ENCODE results near the gene TBC1D3H.
"Not testable (repeated sequence)": the region's sequence is repeated elsewhere in the genome, so short reads cannot be mapped to it uniquely, and the experiment has no call there.

TBC1D3H gene

GRCh38 chr17:36388385-36389245 is at the start of gene TBC1D3H:
TBC1D3H (minus strand) TSS chr17:36388435; CDS start chr17:36386895, 1,540 bp downstream.
- not testable (repeated sequence) for H3K27ac Mint-ChIP-seq; H3K4me3 Mint-ChIP-seq; ATAC-seq; H3K36me3 Mint-ChIP-seq; H3K9me3 Mint-ChIP-seq; H3K4me1 Mint-ChIP-seq; DNase-seq (ENCODE audit: low spot score in 2 of 2)

DNA sequence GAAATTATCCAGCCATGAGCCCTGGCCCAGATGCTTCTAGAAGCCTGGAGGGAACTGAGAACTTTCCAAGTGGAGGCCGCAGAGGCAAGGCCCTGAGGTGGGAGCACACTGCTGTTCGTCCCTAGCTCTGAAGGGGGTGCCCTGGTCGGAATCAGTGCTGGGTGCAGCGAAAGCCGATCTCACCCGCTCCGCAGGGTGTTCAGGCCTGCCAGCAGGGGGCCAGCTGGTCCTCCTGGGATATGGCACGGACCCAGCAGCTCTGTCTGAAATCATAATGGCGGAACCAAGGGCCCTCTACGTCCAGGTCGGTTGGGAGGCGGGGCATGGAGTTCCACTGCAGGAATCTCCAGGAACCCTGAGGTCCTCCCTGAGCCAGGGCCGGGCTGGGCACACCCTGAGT is 40.7 kb upstream of the TBC1D3H start:
- H3K9me3 Mint-ChIP-seq; H3K36me3 Mint-ChIP-seq; H3K4me1 Mint-ChIP-seq; H3K27ac Mint-ChIP-seq; DNase-seq (ENCODE audit: low spot score in 2 of 2); H3K4me3 Mint-ChIP-seq; ATAC-seq: not testable (repeated sequence)

DNA sequence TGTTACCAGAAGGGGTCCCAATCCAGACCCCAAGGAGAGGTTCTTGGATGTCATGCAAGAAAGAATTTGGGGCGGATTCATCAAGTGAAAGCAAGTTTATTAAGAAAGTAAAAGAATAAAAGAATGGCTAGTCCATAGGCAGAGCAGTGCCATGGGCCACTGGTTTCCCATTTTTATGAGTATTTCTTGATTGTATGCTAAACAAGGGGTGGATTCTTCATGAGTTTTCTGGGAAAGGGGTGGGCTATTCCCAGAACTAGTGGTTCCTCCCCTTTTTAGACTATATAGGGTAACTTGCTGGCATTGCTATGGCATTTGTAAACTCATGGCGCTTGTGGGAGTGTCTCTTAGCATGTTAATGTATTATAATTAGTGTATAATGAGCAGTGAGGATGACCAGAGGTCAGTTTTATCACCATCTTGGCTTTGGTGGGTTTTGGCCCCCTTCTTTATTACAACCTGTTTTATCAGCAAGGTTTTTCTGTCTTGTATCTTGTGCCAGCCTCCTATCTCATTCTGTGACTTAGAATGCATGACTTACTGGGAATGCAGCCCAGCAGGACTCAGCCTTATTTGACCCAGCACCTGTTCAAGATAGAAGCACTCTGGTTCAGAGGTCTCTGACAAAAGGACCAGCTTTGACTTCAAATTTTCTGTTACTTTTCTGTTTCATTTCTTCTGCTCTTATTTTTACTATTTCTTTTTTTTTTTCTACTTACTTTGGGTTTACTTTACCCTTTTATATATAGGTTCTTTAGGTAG is 27.1 kb upstream of the TBC1D3H start:
- not testable (repeated sequence) for H3K4me1 Mint-ChIP-seq; H3K4me3 Mint-ChIP-seq; H3K9me3 Mint-ChIP-seq; H3K36me3 Mint-ChIP-seq; DNase-seq (ENCODE audit: low spot score in 2 of 2); ATAC-seq; H3K27ac Mint-ChIP-seq

DNA sequence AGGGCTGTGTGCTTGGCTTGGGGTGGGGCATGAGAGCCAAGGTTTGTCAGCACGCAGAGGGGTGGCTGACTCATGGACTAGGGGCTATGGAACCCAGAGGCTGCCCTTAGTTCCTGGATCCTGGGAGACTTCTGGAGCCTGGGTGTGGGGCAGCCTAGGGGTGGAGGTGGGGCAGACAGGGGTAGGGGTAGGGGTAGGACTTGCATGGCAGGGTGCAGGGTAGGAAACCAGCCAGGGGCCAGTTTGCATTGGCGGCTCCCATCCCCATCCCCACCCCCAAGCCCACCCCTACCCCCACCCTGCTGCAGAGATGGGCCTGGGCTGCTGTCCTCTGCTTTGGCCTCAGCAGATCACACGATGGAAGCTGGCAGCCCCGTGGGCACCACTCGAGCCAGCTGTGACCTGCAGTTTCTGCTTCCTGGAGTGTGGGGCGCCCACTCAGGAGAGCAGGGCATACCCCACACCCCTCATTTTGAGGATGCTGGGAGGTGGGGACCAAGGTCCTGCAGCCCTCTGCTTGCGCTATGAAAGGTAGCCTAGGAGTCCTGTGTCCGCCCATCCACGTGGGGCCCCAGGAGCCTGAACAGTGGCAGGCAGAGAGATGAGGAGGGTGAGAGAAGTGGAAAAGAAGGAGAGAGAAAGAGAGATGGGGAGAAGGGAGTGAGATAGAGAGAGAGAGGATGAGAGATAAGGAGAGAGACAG is 2.9 kb upstream of the TBC1D3H start:
- DNase-seq (ENCODE audit: low spot score in 2 of 2); H3K4me1 Mint-ChIP-seq; H3K4me3 Mint-ChIP-seq; H3K27ac Mint-ChIP-seq; H3K36me3 Mint-ChIP-seq; H3K9me3 Mint-ChIP-seq: not testable (repeated sequence)
- ATAC-seq, result peak; percentile 28

DNA sequence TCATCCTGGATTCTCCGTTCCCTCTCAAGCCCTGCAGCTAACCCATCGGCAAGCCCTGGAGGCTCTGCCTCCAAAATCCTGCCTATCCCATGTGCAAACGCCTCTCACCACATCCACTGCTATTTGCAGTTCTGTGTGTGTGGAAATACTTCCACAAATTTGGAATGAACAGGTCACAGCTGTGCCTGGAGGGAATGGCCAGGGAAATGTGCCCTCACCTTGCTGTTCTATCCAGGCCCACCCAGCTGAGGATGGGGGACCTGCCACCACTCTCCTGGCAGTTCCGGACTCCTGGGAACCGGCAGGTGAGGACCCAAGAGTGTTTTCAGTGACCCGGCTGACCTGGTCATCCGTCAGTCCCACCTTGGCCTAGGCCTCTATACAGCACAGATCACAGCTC is 12.3 kb downstream of the TBC1D3H start:
- not testable (repeated sequence) for H3K27ac Mint-ChIP-seq; H3K9me3 Mint-ChIP-seq; H3K36me3 Mint-ChIP-seq; ATAC-seq; H3K4me3 Mint-ChIP-seq; H3K4me1 Mint-ChIP-seq; DNase-seq (ENCODE audit: low spot score in 2 of 2)

GRCh38 chr17:36362496-36362895 is 25.7 kb downstream of the TBC1D3H start:
- H3K27ac Mint-ChIP-seq, result not testable (repeated sequence)

More at GRCh38 chr17:36362496-36362895, 25.7 kb downstream of the TBC1D3H start:
- not testable (repeated sequence) for DNase-seq (ENCODE audit: low spot score in 2 of 2); ATAC-seq; H3K36me3 Mint-ChIP-seq; H3K9me3 Mint-ChIP-seq; H3K4me1 Mint-ChIP-seq; H3K4me3 Mint-ChIP-seq
